ENCODE data around the gene ME3.
A peak's percentile ranks its signal among the peaks of the same experiment; 100 is the strongest.

The ME3 gene

GRCh38 chr11:86491027-86491426 lies 181.4 kb downstream of the ME3 start:
- DNase-seq = no peak

- DNase-seq = no peak
Measured at GRCh38 chr11:86490582-86490981, 181.8 kb downstream of the ME3 start.

GRCh38 chr11:86489442-86489841 lies 183.0 kb downstream of the ME3 start:
- no peak for DNase-seq

GRCh38 chr11:86488553-86488952 lies 183.9 kb downstream of the ME3 start:
- no peak for DNase-seq

GRCh38 chr11:86487671-86488070 lies 184.7 kb downstream of the ME3 start:
- DNase-seq = no peak

- DNase-seq = peak in 1 of 56 donors; percentile 2
Measured at GRCh38 chr11:86486261-86487030, 186.0 kb downstream of the ME3 start.

- DNase-seq = no peak
Measured at GRCh38 chr11:86484795-86485166, 187.6 kb downstream of the ME3 start.

GRCh38 chr11:86483940-86484794 lies 188.2 kb downstream of the ME3 start:
- DNase-seq = peak in 2 of 56 donors; percentile 6 to 13

GRCh38 chr11:86483610-86483939 lies 188.8 kb downstream of the ME3 start:
- DNase-seq = no peak

- no peak for DNase-seq
Measured at GRCh38 chr11:86482692-86483091, 189.7 kb downstream of the ME3 start.

- no peak for DNase-seq
Measured at GRCh38 chr11:86481399-86481798, 191.0 kb downstream of the ME3 start.

GRCh38 chr11:86478348-86478747 lies 194.1 kb downstream of the ME3 start:
- DNase-seq = no peak

GRCh38 chr11:86477495-86478155 lies 194.8 kb downstream of the ME3 start:
- no peak for DNase-seq

- DNase-seq = no peak
Measured at GRCh38 chr11:86476109-86476861, 196.1 kb downstream of the ME3 start.

GRCh38 chr11:86475027-86475426 lies 197.4 kb downstream of the ME3 start:
- DNase-seq = no peak

GRCh38 chr11:86473991-86474833 lies 198.2 kb downstream of the ME3 start:
- DNase-seq = peak in 1 of 56 donors; percentile 5

- DNase-seq = no peak
Measured at GRCh38 chr11:86469491-86470388, 202.7 kb downstream of the ME3 start.

- DNase-seq = no peak
Measured at GRCh38 chr11:86468169-86468568, 204.2 kb downstream of the ME3 start.

- no peak for DNase-seq
Measured at GRCh38 chr11:86464509-86465221, 207.8 kb downstream of the ME3 start.

All from amygdala (tissue), 56 donors.